ENCODE data around the gene IQCM.

The IQCM gene

GRCh38 chr4:149747646-149748045, 68.0 kb downstream of the IQCM start:
- no peak overlapping the region for H3K27ac ChIP-seq
- ChIA-PET POLR2A (ENCODE audit: low non-redundant PET) (no interaction called here), CTCF (interaction anchor here (1.2 kb wide), 1 partner anchor 67 kb away, joined by 3 read pairs; no protein-coding TSS in a partner anchor)
- no peak for DNase-seq (ENCODE audit: low spot score)
- TF ChIP-seq CTCF (conservative IDR thresholded peaks at IDR 0.05; ENCODE audit: low read depth) = no peak

- ChIA-PET CTCF (no interaction called here), POLR2A (ENCODE audit: low non-redundant PET) (no interaction called here)
- no peak for TF ChIP-seq CTCF (conservative IDR thresholded peaks at IDR 0.05; ENCODE audit: low read depth)
- no peak for DNase-seq (ENCODE audit: low spot score)
- H3K27ac ChIP-seq = no peak overlapping the region
These were observed 69.4 kb downstream of the IQCM start for GRCh38 chr4:149746276-149746675.

GRCh38 chr4:149741186-149741831, 74.3 kb downstream of the IQCM start:
- POLR2A ChIA-PET (ENCODE audit: low non-redundant PET) = no interaction called here
- no peak overlapping the region for H3K27ac ChIP-seq
- DNase-seq (ENCODE audit: low spot score) = no peak
- TF ChIP-seq CTCF (conservative IDR thresholded peaks at IDR 0.05; ENCODE audit: low read depth) = no peak
- CTCF ChIA-PET = interaction anchor here (0.5 kb wide), 1 partner anchor 83 kb away, joined by 4 read pairs; no protein-coding TSS in a partner anchor

GRCh38 chr4:149738156-149738555, 77.5 kb downstream of the IQCM start:
- TF ChIP-seq CTCF (conservative IDR thresholded peaks at IDR 0.05; ENCODE audit: low read depth) = no peak
- H3K27ac ChIP-seq = no peak overlapping the region
- ChIA-PET POLR2A (ENCODE audit: low non-redundant PET) (no interaction called here), CTCF (no interaction called here)
- DNase-seq (ENCODE audit: low spot score) = no peak

GRCh38 chr4:149735796-149736195, 79.8 kb downstream of the IQCM start:
- no peak for DNase-seq (ENCODE audit: low spot score)
- ChIA-PET CTCF (interaction anchor here (0.7 kb wide), 3 partner anchors 19 to 178 kb away, joined by 3 to 7 read pairs (median 4); no protein-coding TSS in a partner anchor), POLR2A (ENCODE audit: low non-redundant PET) (no interaction called here)
- H3K27ac ChIP-seq = no peak overlapping the region
- no peak for TF ChIP-seq CTCF (conservative IDR thresholded peaks at IDR 0.05; ENCODE audit: low read depth)

- POLR2A ChIA-PET (ENCODE audit: low non-redundant PET) = no interaction called here
- DNase-seq (ENCODE audit: low spot score) = no peak
- TF ChIP-seq CTCF (conservative IDR thresholded peaks at IDR 0.05; ENCODE audit: low read depth) = no peak
- CTCF ChIA-PET = interaction anchor here (0.7 kb wide), 1 partner anchor 149 kb away, joined by 3 read pairs; no protein-coding TSS in a partner anchor
- no peak overlapping the region for H3K27ac ChIP-seq
These were observed 87.2 kb downstream of the IQCM start for GRCh38 chr4:149728444-149728843.

Data from RWPE1 (cell line).